AG09319 (cell line): ENCODE results near the gene ALDH3B2.
"Not testable (repeated sequence)": the region's sequence is repeated elsewhere in the genome, so short reads cannot be mapped to it uniquely, and the experiment has no call there.

Experiments used
- DNase-seq: peaks from one replicate; pipeline ENCODE4 v3.0.0-alpha.2; 2010; ENCODE audit warnings: low read depth; ENCODE audit errors: extremely low read depth
- TF ChIP-seq, protein P1 (sequence below): IDR thresholded peaks from 2 replicates; pipeline ENCODE4 v1.5.1; 2011; ENCODE audit warnings: low read depth, mild to moderate bottlenecking, inconsistent platforms, low read length, moderate library complexity

The ALDH3B2 gene

GRCh38 chr11:67662835-67663531, 11.4 kb downstream of the ALDH3B2 start:
- no peak for DNase-seq
- TF ChIP-seq, protein P1, sequence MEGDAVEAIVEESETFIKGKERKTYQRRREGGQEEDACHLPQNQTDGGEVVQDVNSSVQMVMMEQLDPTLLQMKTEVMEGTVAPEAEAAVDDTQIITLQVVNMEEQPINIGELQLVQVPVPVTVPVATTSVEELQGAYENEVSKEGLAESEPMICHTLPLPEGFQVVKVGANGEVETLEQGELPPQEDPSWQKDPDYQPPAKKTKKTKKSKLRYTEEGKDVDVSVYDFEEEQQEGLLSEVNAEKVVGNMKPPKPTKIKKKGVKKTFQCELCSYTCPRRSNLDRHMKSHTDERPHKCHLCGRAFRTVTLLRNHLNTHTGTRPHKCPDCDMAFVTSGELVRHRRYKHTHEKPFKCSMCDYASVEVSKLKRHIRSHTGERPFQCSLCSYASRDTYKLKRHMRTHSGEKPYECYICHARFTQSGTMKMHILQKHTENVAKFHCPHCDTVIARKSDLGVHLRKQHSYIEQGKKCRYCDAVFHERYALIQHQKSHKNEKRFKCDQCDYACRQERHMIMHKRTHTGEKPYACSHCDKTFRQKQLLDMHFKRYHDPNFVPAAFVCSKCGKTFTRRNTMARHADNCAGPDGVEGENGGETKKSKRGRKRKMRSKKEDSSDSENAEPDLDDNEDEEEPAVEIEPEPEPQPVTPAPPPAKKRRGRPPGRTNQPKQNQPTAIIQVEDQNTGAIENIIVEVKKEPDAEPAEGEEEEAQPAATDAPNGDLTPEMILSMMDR: no peak

DNA sequence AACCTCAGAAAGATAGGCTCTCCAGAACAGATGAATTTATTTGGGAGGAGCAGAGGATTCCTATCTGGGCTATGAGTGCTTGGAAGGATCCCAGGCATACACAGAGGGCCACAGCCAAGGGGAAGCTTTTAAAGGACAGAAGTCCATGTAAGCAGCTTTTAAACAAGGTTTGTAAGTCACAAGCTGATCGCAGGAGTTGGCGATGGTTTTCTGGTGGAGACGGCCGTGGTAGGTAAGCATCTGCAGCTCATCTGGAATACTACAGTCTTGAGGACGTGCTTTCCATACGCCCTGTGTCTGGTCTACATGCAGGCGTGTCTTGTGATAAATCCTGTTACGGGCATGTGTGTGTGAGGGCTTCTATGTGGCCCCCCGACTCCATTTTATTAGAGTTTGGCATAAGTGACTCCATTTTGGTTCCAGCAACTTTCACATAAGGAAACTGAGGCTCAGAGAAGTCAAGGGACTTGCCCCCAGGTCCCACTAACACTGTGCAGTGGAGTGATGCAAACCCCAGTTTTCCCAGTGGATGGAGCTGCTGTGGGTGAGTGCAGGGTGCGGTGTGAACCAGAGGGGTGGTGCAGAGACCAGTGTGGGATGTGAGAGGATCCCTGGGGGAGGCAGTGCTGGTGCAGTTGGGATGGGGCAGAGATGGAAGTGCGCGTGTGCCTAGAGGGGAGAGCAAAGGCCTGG, 12.1 kb downstream of the ALDH3B2 start:
- no peak for DNase-seq
- TF ChIP-seq, protein P1: no peak

GRCh38 chr11:67660752-67661151, 13.7 kb downstream of the ALDH3B2 start:
- DNase-seq: not testable (repeated sequence)

DNA sequence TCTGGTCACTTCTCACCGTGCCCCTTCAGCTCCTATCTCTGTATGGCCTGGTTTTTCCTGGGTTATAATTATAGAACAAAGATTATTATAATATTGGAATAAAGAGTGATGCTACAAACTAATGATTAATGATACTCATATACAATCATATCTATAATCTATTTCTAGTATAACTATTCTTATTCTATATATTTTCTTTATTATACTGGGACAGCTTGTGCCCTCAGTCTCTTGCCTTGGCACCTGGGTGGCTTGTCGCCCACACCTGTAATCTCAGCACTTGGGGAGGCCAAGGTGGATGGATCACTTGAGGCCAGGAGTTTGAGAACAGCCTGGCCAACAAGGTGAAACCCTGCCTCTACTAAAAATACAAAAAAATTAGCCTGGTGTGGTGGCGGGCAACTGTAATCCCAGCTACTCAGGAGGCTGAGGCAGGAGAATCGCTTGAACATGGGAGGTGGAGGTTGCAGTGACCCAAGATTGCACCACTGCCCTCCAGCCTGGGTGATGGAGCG, 14.7 kb downstream of the ALDH3B2 start:
- not testable (repeated sequence) for DNase-seq

DNA sequence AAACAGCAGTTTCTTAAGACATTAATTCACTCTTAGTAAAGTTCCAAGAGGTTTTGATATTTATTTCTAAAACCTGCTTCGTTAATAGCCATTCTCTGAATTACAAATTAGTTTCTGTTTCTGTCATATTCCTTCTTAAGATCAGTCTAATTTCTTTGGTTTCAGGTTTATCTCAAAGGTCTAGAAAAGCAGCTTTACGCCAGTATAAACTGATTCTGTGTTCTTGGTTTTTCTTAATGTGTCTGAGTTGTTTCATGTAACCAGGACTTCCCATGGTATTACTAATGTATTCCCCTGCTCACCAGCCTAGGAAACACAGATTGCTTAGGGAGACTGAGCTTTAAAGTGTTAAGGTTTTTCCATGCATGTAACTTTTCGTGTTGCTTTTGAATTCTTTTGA, 17.1 kb downstream of the ALDH3B2 start:
- TF ChIP-seq, protein P1: no peak
- DNase-seq: no peak

GRCh38 chr11:67656278-67656922, 18.0 kb downstream of the ALDH3B2 start:
- no peak for DNase-seq
- TF ChIP-seq, protein P1: no peak

DNA sequence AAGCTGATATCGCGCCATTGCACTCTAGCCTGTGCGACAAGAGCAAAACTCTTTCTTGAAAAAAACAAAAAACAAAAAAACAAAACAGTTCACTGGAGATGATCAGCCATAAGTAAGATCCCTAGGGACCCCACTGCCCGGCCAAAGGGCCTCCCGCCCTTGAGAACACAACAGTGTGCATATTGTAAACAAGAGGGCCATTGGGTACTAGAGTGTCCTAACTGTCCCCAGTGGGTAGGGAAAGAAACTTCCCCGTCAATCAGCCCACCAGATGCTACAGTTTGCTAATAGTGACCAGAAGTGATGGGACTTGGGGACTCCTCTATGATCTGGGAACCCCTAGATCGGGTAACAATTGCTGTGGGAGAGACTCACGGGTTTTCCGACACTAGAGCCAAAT, 20.2 kb downstream of the ALDH3B2 start:
- TF ChIP-seq, protein P1: no peak

More for the DNA sequence above, 20.2 kb downstream of the ALDH3B2 start:
- no peak for DNase-seq
